Measurements from ENCODE around the gene SLIT3.
"Not testable (repeated sequence)": the region's sequence is repeated elsewhere in the genome, so short reads cannot be mapped to it uniquely, and the experiment has no call there.

The SLIT3 gene

DNA sequence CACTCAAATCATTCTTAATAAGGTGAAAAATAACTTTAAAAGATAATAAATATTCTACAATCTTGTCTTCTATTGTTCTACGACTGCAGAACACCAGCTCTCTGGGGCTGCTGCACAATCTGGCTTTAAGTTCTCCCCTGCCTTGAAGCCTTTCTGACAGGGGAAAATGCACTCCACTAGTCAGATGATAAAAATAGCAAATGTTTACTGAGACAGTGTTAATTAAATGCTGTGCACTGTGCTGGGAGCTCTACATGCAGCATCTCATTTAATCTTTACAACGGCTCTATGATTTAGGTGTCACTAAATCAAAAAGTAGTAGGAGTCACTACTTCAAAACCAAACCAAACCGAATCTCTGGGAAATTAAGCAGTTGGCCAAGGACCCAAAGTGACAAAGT is 132.7 kb downstream of the SLIT3 start:
- no peak for DNase-seq

DNA sequence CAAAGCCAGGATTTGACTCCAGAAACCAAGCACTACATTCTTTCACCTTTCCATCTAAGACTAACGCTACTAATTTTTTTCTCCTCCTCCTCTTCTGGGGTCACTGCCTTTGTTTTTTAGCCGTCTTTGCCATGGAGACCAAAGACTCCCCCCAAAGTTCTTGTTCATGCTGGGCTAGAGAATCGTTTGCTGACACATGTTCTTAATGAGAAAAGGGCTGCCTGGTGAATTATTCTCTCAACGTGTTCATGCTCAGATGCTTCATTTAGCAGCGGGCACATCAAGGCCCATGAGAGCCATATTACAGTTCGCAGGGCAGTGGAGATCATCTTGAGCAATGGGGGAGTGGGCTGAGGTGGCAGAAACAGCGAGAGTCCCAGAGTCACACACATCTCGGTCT is 134.9 kb downstream of the SLIT3 start:
- no peak for DNase-seq

DNA sequence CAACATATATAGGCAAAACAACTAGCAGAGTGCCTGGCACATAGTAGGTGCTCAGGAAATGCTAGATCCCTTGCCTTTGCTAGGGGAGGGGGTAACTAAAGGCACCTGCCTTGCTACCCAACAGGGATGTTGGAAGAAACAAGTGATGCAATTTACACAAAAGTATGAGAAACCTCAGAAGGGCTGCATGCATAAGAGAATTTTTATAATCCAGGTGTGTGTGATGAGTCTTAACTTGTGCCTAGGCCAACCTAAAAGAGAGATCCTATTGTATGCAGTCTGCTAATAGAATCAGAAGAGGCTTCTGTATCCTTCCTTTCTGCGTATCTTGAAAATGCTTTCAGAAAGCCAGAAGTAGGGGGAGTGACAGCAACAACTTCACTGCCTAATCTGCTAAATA is 135.9 kb downstream of the SLIT3 start:
- no peak for DNase-seq

DNA sequence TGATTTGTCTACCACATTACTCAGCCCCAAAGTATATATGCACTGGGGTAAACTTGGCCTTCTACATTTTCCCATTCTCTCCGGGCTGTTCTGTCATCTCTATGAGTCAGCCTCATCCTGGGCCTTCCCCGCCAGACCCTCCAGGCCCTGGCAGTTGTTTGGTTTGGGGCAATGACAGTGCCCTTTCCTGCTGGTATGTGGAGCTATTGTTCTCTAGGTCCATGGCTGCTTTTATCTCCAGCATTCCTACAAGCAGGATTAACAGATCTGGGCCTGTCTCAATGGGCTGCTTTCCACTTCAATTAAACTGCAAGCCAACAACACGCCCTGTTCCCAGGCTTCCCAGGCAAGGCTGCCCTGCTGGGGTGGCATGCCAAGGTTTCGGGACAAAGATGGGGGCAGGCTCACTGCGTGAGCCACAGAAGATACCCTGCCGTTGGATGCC is 136.4 kb downstream of the SLIT3 start:
- DNase-seq: no peak

DNA sequence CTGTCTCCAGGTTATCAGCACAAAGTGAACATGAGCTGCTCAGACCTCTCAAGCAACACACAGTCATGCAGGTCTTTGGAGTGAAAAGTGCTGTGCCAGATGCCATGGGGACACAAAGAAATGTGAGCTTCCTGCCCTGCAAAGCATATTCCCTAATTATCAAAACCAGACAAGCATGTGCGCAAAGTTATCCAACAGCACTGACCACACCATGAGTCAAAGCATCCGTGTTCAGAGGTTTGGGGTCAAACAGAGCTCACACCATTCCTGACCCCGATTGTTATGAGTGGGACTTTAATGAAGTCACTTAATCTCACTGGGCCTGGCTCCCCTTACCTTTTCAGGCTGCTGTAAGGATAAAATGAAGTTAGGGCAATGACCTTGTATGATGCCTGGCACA is 138.5 kb downstream of the SLIT3 start:
- no peak for DNase-seq

DNA sequence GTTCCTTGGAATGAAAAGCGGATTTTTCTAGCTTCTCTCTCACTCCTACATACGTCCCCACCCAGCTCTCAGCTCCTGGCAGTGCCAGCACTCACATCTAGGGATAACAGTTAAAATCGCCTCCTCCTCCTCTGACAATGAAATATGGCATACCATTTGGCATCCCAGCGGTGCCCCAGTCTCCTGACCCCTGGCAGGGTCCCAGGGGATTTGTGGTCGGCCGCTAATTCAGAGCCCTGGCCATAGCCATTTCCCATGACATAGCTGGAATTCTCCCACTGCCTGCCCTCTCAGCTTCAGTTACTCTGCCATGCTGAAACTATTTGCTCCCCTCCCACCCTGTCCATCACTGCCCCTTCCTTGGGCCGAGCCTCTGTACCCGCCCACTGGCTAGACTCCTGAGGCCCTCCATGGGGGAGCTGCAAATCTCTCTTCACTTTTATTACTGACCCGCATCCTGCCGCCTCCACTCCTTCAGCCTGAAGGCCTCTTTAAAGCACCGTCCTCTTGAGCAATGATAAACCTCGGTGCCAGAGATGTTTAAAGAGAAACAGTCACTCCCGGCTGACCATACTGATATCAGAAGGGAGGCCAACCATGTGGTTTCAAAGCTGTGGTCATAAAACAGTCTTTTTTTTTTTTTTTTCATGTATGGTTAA is 139.8 kb downstream of the SLIT3 start:
- DNase-seq: no peak

DNA sequence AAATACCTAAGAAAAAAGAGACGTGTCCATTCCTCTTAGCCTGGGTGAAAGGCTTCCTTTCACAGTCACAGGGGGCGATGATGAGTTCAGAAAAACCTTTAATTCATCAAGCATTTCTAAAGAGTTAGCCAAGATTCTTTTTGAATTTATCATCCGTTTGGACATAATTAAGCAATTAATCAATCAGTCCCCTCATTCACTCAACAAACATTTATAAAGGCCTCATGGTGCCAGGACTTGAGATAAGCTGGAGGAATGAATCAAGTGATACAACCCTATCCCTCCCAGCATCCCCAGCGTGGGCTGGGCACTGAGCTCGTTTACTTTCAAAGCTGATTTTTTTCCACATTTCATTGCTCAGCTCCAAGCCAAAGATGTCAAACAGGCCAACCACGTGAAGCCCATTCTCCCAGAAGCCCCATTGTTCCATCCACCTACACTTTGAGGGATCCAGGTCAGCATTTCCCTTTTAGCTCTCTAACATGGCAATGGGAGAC is 140.5 kb downstream of the SLIT3 start:
- DNase-seq: no peak

DNA sequence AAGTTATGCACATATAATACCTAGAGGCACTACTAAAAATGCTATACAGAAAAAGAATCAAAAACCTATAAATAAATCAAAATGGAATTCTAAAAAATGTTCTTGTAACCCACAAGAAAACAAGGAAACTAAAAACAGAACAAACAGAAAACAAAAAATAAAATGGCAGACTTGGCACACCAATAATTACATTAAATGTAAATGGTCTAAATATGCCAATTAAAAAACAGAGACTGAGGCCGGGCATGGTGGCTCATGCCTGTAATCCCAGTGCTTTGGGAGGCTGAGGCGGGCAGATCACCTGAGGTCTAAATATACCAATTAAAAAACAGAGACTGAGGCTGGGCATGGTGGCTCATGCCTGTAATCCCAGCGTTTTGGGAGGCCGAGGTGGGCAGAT is 142.2 kb downstream of the SLIT3 start:
- no peak for DNase-seq

DNA sequence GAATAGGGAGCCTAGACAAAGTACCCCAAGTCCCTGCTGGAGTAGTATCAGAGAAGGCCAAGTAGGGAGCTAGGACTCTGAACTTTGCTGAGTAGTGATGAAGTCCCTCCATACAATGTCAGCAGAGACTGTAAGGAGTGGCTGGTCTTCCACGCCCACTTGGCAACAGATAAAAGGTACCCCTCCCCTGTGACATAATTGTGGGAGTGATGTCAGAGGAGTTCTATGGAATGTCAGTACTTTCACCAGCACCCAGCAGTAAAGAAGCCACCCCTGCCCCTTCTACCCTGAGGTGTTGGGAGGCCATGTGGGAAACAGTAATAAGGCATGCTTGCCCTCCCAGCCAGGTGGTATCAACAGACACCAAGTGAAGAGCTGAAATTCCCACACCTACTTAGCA is 143.9 kb downstream of the SLIT3 start:
- DNase-seq: no peak

DNA sequence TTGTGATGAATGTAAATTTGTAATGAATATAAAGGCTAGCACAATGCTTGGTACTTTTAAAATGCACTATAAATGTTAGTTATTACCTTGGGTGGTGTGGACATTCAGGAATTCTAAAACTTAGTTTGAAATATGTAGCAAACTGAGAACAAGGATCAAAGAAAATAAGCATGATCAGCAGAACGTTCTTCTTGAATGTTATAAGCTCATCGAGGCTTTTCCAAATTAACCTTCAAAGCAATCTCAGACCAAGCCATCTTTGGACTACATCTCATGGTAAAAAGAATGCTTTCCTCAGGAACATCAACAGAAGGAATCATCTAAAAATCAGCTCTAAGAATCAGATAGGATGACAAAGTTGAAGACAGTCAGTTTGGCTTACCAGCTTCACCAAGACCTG is 146.3 kb downstream of the SLIT3 start:
- DNase-seq: no peak

DNA sequence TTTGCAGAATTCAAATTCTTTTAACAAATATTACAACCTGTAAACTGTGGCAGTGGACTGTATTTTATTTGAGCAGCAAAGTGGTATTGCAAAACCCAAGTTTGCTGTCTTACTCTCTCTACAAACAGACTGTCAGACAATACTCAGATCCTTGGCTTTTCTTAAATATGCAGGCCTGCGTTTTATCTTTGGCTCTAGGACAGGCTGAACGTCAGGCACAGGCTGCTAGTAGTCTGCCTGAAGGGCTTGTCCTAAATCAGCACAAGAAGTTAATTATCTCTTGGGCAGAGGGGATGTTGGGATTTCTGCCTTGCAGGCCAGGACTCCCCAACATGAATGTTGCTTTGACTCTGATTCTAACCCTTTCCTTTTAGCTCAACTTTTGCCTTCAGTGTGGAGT is 147.5 kb downstream of the SLIT3 start:
- no peak for DNase-seq

DNA sequence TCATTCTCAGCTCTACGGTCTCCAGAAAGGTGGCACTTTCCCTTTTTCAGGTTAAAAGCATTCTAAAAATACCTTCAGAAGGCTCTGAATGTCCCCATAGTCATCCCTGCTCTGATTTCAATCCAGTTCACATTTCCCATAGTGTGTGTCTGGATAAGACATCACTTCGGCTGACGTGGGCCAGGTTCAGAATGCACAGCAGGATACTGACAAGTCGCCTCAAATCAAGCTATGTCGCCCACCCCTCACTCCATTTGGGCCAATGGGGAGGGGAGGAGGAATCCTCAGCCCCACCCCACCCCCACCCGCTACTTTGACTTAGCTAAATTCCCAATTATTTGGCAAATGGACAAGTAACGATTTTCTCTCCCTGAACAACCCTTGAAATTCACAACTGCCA is 148.0 kb downstream of the SLIT3 start:
- DNase-seq: no peak

DNA sequence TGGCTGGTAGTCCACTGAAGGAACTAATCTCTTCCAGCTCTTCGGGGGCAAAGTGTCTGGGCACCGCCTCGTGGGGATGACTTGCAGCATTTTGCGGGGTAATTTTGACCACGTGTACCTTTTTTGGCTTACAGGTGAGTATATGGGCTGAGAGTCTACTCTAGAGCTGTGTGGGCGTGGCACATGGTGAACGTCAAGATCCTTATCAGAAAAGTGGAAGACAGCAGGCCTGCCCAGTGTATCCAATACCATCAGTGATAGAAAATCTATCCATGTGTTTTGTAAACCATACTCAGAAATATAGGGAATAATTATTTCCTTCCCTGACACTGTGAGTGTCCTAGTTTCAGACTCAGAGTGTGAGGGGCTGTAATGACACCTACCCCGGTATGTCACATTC is 148.5 kb downstream of the SLIT3 start:
- no peak for DNase-seq

DNA sequence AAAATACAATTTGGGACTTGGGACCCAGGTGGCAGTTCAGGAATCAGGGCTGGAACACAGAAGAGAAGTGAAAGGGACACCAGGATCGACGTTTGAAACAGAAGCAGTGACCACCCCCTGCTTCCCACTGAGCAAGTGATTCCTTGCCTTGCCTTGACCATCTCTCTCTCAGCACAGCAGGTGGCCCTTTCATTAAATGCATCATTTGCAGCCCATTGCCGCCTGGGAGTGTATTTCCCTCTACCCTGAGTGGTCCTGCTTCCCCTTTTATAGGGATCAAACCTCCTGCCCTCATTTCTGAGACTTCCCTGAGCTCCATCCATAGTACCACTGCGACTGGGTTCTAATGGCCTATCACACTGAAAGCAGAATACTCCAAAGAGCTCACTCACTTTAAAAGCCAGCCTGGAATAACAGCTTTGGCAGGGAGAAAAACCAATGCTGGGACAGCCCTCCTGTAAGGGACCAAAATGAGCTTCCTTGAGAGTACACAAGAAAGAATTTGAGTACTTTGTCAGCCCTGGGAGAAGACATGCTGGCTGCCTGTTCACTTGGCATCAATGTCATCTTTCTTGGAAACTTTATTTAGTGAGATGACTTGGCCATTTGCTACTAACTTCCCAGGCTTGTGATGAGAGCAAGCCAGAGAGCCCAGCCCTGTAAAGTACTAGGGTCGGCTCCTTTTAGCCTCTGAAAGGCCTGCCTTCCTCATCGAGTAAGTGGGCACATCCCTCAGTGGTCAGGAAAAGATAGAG is 149.7 kb downstream of the SLIT3 start:
- DNase-seq: no peak

DNA sequence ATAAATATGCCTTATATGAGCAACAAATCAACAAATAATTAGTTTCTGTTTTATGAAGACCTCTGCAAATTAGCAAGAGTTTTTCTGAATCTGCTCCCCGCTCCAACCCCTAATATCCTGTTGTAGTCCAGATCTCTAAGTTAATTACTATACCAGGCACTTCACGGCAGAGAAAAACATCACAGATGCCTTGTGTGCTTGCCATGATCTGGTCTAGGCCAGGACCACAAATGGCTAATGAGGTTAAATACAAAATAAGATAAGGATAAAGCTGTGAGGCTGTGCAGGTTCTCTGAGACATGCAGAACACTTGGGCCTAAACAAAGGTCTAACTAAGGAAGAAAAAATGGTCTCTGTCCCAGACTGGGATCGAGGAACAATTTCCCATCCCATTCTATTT is 150.8 kb downstream of the SLIT3 start:
- DNase-seq: no peak

DNA sequence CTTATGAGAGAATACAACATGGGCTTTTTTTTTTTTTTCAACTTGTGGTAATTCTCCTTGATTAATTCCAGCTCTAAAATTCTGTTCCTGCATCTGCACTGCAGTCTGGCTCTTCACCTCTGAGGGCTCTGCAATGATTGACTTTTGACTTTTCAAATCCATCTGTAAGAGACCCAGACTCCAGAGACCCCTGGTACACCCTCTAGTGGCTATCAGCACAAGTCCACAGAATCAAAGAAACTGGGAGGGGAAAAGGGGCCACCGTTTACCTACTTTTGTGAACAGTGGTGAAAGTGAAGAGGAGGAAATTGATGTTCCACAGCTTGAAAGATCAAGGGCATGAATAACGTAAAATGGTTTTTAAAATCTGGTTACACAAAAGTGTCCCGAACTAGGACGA is 151.6 kb downstream of the SLIT3 start:
- DNase-seq: no peak

DNA sequence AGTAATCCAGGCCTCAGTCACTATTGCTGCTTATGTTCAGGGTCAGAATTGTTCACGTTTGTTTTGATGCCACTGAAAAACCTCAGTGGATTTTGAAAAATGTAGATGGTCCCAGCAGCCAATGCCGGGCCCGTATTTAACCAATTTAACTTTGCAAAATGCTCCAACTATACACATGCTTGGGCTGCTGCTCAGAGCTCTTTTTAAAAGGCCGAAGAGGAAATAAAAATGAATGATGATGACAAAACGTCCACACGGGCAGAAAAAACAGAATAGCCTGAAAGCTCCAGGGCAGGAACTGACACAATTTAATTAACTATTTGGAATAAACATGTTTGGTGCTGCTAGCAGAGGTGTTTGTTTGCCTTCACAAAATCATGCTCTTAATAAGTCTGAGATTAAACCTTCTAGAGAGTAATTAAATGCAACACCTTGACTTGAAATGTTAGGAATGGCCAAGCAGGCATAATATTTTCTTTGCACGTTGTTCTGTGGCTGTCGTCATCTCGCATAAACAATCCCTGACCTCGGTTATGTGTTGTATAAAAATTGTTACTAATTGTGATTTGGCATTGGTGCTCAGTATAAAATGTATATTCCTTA is 152.7 kb downstream of the SLIT3 start:
- DNase-seq: no peak

DNA sequence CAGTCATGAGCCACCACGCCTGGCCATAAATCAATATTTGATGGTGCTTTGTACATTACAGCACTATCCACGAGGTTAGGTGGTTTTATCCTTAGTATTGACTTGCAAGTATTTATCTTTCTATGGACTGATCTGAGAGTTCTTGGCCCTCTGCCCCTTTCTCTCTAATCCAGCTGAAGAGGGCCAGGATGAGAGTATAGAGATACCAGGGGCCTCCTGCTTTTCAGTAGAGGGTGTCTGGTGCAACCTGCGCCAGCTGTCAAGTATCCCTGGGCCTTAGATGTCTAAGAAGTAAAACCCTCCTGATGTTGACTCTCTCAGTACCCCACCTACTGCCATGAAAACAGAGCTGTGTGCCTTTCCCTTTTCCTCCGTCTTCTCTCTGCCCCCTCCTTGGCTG is 153.4 kb downstream of the SLIT3 start:
- DNase-seq: no peak

DNA sequence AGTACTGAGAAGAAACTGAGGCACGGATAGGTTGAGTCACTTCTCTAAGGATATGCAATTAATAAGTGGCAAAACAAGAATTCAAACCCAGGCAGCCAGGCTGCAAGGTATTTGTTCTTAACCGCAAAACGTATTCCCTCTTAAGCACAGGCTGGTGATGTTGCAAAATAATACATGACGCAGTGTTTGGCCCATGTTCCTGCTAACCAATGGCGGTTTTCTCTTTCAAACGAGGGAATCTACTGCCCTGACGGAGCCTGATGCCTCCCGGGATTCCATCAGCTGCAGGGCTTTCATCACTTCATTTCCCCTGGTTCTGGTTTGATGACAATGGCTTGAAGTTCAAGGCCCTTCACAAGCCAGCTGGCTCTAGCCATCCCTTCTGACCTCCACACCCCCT is 154.8 kb downstream of the SLIT3 start:
- no peak for DNase-seq

DNA sequence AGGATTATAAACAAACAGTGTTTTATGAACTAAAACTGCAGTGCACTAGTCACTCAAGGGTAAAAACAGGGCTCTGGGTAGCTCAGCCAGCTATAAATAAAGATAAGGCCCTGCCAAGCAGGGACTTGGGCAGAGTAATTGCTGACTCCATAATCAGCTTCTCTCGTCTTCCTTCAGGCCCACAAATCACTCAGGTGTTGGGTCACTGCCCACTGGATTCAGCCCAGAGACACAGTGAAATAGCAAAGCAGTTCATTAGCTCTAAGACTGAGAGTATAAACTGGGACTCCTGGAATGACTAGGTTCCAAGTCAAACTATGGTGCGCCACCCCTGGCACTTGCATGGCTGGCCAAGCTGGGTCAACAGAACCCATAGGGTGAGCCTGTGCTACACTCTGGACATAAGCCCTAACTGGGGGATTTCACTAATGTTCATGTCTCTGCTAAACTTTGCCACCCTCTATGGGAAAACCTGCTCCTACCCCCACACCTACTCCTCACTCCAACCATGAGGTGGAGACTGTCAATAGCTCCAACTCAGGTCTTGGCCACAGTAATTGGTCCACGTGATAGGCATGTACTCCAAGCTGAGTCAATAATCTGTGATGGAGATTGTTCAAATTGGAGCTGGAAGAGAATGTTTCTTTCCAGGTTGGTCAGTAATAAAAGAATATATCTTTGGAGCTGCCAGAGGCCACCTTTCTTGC is 158.5 kb downstream of the SLIT3 start:
- no peak for DNase-seq

DNA sequence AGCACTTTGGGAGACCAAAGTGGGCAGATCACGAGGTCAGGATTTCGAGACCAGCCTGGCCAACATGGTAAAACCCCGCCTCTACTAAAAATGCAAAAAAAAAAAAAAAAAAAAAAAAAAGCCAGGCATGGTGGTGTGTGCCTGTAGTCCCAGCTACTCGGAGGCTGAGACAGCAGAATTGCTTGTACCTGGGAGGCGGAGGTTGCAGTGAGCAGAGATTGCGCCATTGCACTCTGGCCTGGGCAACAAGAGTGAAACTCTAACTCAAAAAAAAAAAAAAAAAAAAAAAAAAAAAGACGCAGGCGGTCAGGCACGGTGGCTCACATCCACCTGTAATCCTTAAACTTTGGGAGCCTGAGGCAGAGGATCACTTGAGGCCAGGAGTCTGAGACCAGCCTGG is 160.7 kb downstream of the SLIT3 start:
- DNase-seq: not testable (repeated sequence)

DNA sequence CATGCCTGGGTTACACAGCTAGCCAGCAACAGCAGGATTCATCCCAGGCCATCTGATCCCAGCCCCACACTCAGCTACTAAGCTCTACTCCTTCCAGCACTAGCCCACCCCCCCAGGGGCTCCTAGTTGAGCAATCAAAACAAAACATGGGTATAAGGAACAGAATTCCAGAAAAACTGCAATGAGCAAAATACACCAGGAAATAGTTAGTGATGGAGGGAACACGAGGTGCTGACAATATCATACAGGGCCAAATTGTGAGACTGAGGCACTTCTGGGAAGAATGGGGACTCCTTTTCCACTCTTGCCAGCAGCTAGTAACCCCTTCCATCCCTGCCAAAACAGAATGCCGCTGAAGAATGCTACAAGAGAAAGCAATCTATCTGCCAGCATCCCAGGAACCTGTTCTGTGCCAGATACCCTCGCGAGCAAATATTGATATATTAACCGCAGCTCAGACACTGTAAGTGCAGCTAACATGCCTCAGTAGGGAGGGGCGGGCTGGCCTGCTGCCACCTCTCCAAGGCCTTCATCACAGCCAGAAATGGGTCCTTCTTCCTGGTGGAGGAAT is 161.4 kb downstream of the SLIT3 start:
- no peak for DNase-seq

DNA sequence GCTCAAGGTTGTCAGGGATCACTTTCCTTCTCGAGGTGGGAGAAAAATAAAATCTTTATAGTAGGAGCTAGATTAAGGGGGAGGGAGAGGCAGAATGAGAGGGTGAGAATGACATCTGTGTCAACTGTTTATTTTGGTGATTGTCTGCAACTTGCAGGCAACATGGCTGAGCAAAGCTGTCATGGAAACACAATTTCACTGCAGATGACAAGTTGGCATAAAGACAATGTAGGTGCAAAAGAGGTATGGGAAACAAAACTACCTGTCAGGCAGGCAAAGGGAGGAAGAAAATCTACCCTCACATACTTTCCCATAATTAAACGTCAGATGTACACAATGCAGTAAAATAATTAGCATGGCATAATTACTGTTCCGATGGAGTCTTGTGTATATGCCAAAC is 167.4 kb downstream of the SLIT3 start:
- no peak for DNase-seq
